ENCODE data around the gene CRPPA. TPM values are rescaled to one million over a fixed set of nuclear protein-coding genes. Genes with fewer than 3 reads are reported as not detected.

The CRPPA gene
- total RNA-seq, 2 experiments from 2014 or later, result 1.0 to 1.1 TPM

GRCh38 chr7:16409777-16410176 is 11.6 kb downstream of the CRPPA start:
- CTCF ChIA-PET, result no interaction called here

GRCh38 chr7:16404636-16405035 is 16.7 kb downstream of the CRPPA start:
- intact Hi-C loops (cut with DNase I, micrococcal nuclease), result no loop called here
- ChIA-PET CTCF (no interaction called here), POLR2A (no interaction called here)
- H3K4me3 Mint-ChIP-seq, result no peak overlapping the region
- ATAC-seq (ENCODE audit: poor library complexity) (no peak), DNase-seq (peak in 1 of 14 experiments; percentile 13)
- H3K4me1 ChIP-seq (ENCODE audit: insufficient read depth, low read length), result no peaks in the 10 kb centered on the region
- H3K4me3 ChIP-seq (ENCODE audit: low read length), result no peak overlapping the region
- H3K4me1 Mint-ChIP-seq (ENCODE audit: low read depth), result no peaks in the 10 kb centered on the region
- no peak overlapping the region for H3K27ac Mint-ChIP-seq
- no peak overlapping the region for H3K27ac ChIP-seq (ENCODE audit: low read depth in 1 of 2, low read length in 2 of 2)
- no peaks in the 10 kb centered on the region for H3K27me3 Mint-ChIP-seq
- no peaks in the 10 kb centered on the region for H3K27me3 ChIP-seq (ENCODE audit: control insufficient read depth in 1 of 2, insufficient read depth in 2 of 2, low read length in 2 of 2)
- TF ChIP-seq, protein P1, sequence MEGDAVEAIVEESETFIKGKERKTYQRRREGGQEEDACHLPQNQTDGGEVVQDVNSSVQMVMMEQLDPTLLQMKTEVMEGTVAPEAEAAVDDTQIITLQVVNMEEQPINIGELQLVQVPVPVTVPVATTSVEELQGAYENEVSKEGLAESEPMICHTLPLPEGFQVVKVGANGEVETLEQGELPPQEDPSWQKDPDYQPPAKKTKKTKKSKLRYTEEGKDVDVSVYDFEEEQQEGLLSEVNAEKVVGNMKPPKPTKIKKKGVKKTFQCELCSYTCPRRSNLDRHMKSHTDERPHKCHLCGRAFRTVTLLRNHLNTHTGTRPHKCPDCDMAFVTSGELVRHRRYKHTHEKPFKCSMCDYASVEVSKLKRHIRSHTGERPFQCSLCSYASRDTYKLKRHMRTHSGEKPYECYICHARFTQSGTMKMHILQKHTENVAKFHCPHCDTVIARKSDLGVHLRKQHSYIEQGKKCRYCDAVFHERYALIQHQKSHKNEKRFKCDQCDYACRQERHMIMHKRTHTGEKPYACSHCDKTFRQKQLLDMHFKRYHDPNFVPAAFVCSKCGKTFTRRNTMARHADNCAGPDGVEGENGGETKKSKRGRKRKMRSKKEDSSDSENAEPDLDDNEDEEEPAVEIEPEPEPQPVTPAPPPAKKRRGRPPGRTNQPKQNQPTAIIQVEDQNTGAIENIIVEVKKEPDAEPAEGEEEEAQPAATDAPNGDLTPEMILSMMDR (IDR thresholded peaks at IDR 0.05), result no peak
- peaks cover 17% of the 10 kb centered on the region for H3K36me3 Mint-ChIP-seq (ENCODE audit: low read depth)
- no peaks in the 10 kb centered on the region for H3K36me3 ChIP-seq (ENCODE audit: insufficient read depth, low read length)
- H3K9me3 Mint-ChIP-seq, result peaks cover 17% of the 10 kb centered on the region
- H3K9me3 ChIP-seq (ENCODE audit: control insufficient read depth in 1 of 2, insufficient read depth in 1 of 2, low read length in 2 of 2), result peaks cover under 1 to 9% of the 10 kb centered on the region in 2 experiments

More at GRCh38 chr7:16409777-16410176, 11.6 kb downstream of the CRPPA start:
- no peak for ATAC-seq (ENCODE audit: poor library complexity)
- Mint-ChIP-seq H3K36me3 (ENCODE audit: low read depth) (no peaks in the 10 kb centered on the region), H3K27me3 (no peaks in the 10 kb centered on the region), H3K27ac (no peak overlapping the region), H3K4me1 (ENCODE audit: low read depth) (no peaks in the 10 kb centered on the region), H3K4me3 (no peak overlapping the region), H3K9me3 (no peaks in the 10 kb centered on the region)
- POLR2A ChIA-PET, result no interaction called here
- intact Hi-C loops (cut with DNase I, micrococcal nuclease), result no loop called here
- Histone ChIP-seq H3K9me3 (ENCODE audit: control insufficient read depth in 1 of 2, insufficient read depth in 1 of 2, low read length in 2 of 2) (no peaks in the 10 kb centered on the region), H3K27ac (ENCODE audit: low read depth in 1 of 2, low read length in 2 of 2) (no peak overlapping the region), H3K36me3 (ENCODE audit: insufficient read depth, low read length) (no peaks in the 10 kb centered on the region), H3K4me3 (ENCODE audit: low read length) (no peak overlapping the region), H3K4me1 (ENCODE audit: insufficient read depth, low read length) (no peaks in the 10 kb centered on the region), H3K27me3 (ENCODE audit: control insufficient read depth in 1 of 2, insufficient read depth in 2 of 2, low read length in 2 of 2) (no peaks in the 10 kb centered on the region)
- TF ChIP-seq, protein P1 (IDR thresholded peaks at IDR 0.05), result no peak
- no peak for DNase-seq

DNA sequence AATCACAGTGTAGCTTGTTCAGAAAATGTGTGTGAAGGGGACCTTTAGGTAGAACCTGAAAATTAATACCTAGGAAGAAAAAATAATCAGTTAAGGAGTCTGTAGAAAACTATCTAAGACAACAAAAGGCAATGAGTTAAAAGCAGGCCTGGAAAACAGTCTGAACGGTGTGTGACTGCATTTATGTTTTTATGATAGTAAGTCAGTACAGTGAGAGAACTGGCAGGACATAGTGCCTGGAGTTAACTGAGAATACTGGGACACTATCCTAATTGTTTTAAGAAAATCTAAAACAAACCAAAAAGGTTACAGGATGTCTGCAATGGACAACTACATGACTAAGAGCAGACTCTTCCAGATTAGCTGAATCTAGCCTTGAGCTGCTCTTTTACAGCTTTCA is 17.9 kb downstream of the CRPPA start:
- Mint-ChIP-seq H3K27ac (no peak overlapping the region), H3K27me3 (no peaks in the 10 kb centered on the region), H3K4me3 (no peak overlapping the region), H3K36me3 (ENCODE audit: low read depth) (peaks cover 17% of the 10 kb centered on the region), H3K9me3 (peaks cover 17% of the 10 kb centered on the region), H3K4me1 (ENCODE audit: low read depth) (no peaks in the 10 kb centered on the region)
- no peak overlapping the region for H3K4me3 ChIP-seq (ENCODE audit: low read length)
- CTCF ChIA-PET, result no interaction called here
- TF ChIP-seq, protein P1 (IDR thresholded peaks at IDR 0.05), result no peak
- H3K27ac ChIP-seq (ENCODE audit: low read depth in 1 of 2, low read length in 2 of 2), result no peak overlapping the region
- DNase-seq (no peak), ATAC-seq (ENCODE audit: poor library complexity) (no peak)
- H3K36me3 ChIP-seq (ENCODE audit: insufficient read depth, low read length), result no peaks in the 10 kb centered on the region
- intact Hi-C loops (cut with DNase I, micrococcal nuclease), result no loop called here
- POLR2A ChIA-PET, result no interaction called here
- H3K4me1 ChIP-seq (ENCODE audit: insufficient read depth, low read length), result no peaks in the 10 kb centered on the region
- H3K9me3 ChIP-seq (ENCODE audit: control insufficient read depth in 1 of 2, insufficient read depth in 1 of 2, low read length in 2 of 2), result peaks cover 4 to 9% of the 10 kb centered on the region in 2 experiments
- no peaks in the 10 kb centered on the region for H3K27me3 ChIP-seq (ENCODE audit: control insufficient read depth in 1 of 2, insufficient read depth in 2 of 2, low read length in 2 of 2)

Data from CD4-positive, alpha-beta T cell (primary cell).